Non-pigmented ciliary epithelial cell (primary cell): ENCODE data around the gene JAZF1.
"Not testable (repeated sequence)": the region's sequence is repeated elsewhere in the genome, so short reads cannot be mapped to it uniquely, and the experiment has no call there.

Experiments
- DNase-seq: peaks from one replicate; pipeline ENCODE4 v3.0.0-alpha.2; 2010; ENCODE audit warnings: low read depth

JAZF1 gene

GRCh38 chr7:27872356-27873275, 308.0 kb downstream of the JAZF1 start:
- DNase-seq = no peak

GRCh38 chr7:27871866-27872265, 308.7 kb downstream of the JAZF1 start:
- DNase-seq = no peak

- DNase-seq = no peak
These were observed 309.5 kb downstream of the JAZF1 start for GRCh38 chr7:27871086-27871485.

- DNase-seq = no peak
These were observed 310.0 kb downstream of the JAZF1 start for GRCh38 chr7:27870595-27870994.

- no peak for DNase-seq
These were observed 311.5 kb downstream of the JAZF1 start for GRCh38 chr7:27869056-27869455.

GRCh38 chr7:27868131-27868550, 312.5 kb downstream of the JAZF1 start:
- no peak for DNase-seq

- no peak for DNase-seq
These were observed 313.5 kb downstream of the JAZF1 start for GRCh38 chr7:27866828-27867672.

GRCh38 chr7:27866256-27866655, 314.3 kb downstream of the JAZF1 start:
- DNase-seq = no peak

GRCh38 chr7:27863880-27864279, 316.7 kb downstream of the JAZF1 start:
- peak; percentile 24 for DNase-seq

- DNase-seq = no peak
These were observed 318.8 kb downstream of the JAZF1 start for GRCh38 chr7:27861747-27862146.

GRCh38 chr7:27860800-27861199, 319.8 kb downstream of the JAZF1 start:
- DNase-seq = no peak

- not testable (repeated sequence) for DNase-seq
These were observed 323.7 kb downstream of the JAZF1 start for GRCh38 chr7:27856703-27857485.

GRCh38 chr7:27850531-27850930, 330.1 kb downstream of the JAZF1 start:
- DNase-seq = no peak

GRCh38 chr7:27846388-27846787, 334.2 kb downstream of the JAZF1 start:
- DNase-seq = no peak

GRCh38 chr7:27843584-27844305, 336.9 kb downstream of the JAZF1 start:
- DNase-seq = no peak

GRCh38 chr7:27842851-27843250, 337.7 kb downstream of the JAZF1 start:
- DNase-seq = no peak

- no peak for DNase-seq
These were observed 338.4 kb downstream of the JAZF1 start for GRCh38 chr7:27842094-27842692.

- DNase-seq = no peak
These were observed 339.7 kb downstream of the JAZF1 start for GRCh38 chr7:27840760-27841364.

- no peak for DNase-seq
These were observed 340.3 kb downstream of the JAZF1 start for GRCh38 chr7:27840313-27840712.

GRCh38 chr7:27839099-27839498, 341.5 kb downstream of the JAZF1 start:
- no peak for DNase-seq

- no peak for DNase-seq
These were observed 344.1 kb downstream of the JAZF1 start for GRCh38 chr7:27836536-27836935.
